Aorta (tissue), 5 donors: ENCODE measurements around the gene RBM4. TPM values are rescaled to one million over a fixed set of nuclear protein-coding genes. Genes with fewer than 3 reads are reported as not detected.

Source experiments
- ATAC-seq: fragments of 200-7000 bp; cut with Tn5 transposase; one replicate; pipeline ENCODE4 v1.9.1; 2022; ENCODE audit warnings: moderate library complexity; ENCODE audit not compliant: low FRiP score
- DNase-seq, 2 donors: peaks; one replicate each; pipeline ENCODE4 v3.0.0-alpha.2; 2020
- H3K27ac ChIP-seq, 2 donors: one replicate each; pipeline ENCODE4 v1.5.1; 2013; ENCODE audit warnings: low read length in 2 of 2, mild to moderate bottlenecking in 2 of 2, moderate library complexity in 2 of 2, control low read depth in 1 of 2, inconsistent platforms in 1 of 2, low read depth in 1 of 2
- H3K27me3 ChIP-seq, 2 donors: one replicate each; pipeline ENCODE4 v1.6.1; 2013; ENCODE audit warnings: control low read depth in 1 of 2, low read length in 1 of 2, mild to moderate bottlenecking in 1 of 2, moderate library complexity in 1 of 2; ENCODE audit not compliant: insufficient read depth in 2 of 2, control insufficient read depth in 1 of 2
- H3K36me3 ChIP-seq, 2 donors: one replicate each; pipeline ENCODE4 v1.6.1; 2013; ENCODE audit warnings: control low read depth in 1 of 2, low read length in 1 of 2, mild to moderate bottlenecking in 1 of 2; ENCODE audit not compliant: insufficient read depth in 2 of 2, control insufficient read depth in 1 of 2
- H3K4me1 ChIP-seq, 2 donors: one replicate each; pipeline ENCODE4 v1.6.1; 2013; ENCODE audit warnings: low read length in 2 of 2, control low read depth in 1 of 2, mild to moderate bottlenecking in 1 of 2, moderate library complexity in 1 of 2; ENCODE audit not compliant: insufficient read depth in 2 of 2, control insufficient read depth in 1 of 2
- H3K4me3 ChIP-seq, 2 donors: one replicate each; pipeline ENCODE4 v1.5.1; 2013; ENCODE audit warnings: low read length in 2 of 2, control low read depth in 1 of 2, mild to moderate bottlenecking in 1 of 2
- H3K9me3 ChIP-seq: one replicate; pipeline ENCODE4 v1.6.1; 2013; ENCODE audit warnings: mild to moderate bottlenecking, low read length; ENCODE audit not compliant: control insufficient read depth
- WGBS, 2 donors: extraction: QIAGEN DNeasy Blood & Tissue Kit; methylation state at CpG; one replicate each; pipeline ENCODE4 v1.1.7; 2013; 5-methylcytosine and 5-hydroxymethylcytosine counted together
- intact Hi-C, 2 donors: fragments of 100-400 bp; cut with DNase I; formaldehyde crosslinking; loops; one replicate each; pipeline versions ENCODE4 v1.14.2 to v1.15.0; 2022
- polyA plus RNA-seq, 2 donors: library from polyadenylated mRNA; stranded (reverse); fragments of 200-250 nt; gene quantifications; one replicate each; pipeline ENCODE4 v1.2.3, GENCODE V29; 2013
- total RNA-seq, 2 donors: library from RNA; stranded (reverse); fragmentation: NEBNext Ultra II Directional; extraction: Animal tissue kit (Norgen Biotek cat#: 25700); gene quantifications; one replicate each; pipeline ENCODE4 v1.2.1, GENCODE V29; 2021
- donor health status: healthy with polysubstance abuse.
- donor health status: Bipolar disorder and iron deficiency.
- donor health status: DM: no; HTN: no; CAD: no.
- donor health status: DM: no; HTN: no; CAD: no.
- donor health status: DM: yes; HTN: yes; CAD: no.

Gene RBM4
- total and polyA plus RNA-seq, 4 donors = 78.6 to 98.1 (median 89.0) TPM

DNA sequence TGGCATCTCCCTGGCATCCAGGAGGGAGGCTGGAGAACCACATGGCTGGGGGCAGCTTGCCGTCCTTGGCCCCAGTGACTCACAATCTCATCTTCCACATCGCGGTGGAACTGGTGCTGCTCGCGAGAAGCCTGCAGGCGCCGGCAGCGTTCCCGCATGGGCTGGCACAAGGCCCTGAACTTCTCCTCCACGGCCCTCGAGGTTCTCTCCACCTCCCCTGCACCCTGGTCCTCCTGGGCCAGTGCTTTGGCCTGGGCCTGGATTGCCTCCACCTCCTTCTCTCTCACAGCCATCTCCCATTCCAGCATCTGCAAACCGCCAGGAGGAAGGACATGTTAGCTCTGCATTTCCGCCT is 55.5 kb downstream of the RBM4 start:
- H3K4me3 ChIP-seq = no peak overlapping the region
- ATAC-seq (no peak), DNase-seq (peak in 1 of 2 donors; percentile 42)
- H3K4me1 ChIP-seq = no peaks in the 10 kb centered on the region
- no peak overlapping the region for H3K27ac ChIP-seq
- H3K36me3 ChIP-seq = no peaks in the 10 kb centered on the region
- H3K27me3 ChIP-seq = no peaks in the 10 kb centered on the region
- no peaks in the 10 kb centered on the region for H3K9me3 ChIP-seq
- WGBS, 2 donors = 83 to 85% methylated on average over 9 to 13 of the region's 13 CpGs
- intact Hi-C loops = loop anchor here (1.0 to 5.0 kb wide), 3 partner anchors 140 to 188 kb away; no protein-coding TSS in a partner anchor

DNA sequence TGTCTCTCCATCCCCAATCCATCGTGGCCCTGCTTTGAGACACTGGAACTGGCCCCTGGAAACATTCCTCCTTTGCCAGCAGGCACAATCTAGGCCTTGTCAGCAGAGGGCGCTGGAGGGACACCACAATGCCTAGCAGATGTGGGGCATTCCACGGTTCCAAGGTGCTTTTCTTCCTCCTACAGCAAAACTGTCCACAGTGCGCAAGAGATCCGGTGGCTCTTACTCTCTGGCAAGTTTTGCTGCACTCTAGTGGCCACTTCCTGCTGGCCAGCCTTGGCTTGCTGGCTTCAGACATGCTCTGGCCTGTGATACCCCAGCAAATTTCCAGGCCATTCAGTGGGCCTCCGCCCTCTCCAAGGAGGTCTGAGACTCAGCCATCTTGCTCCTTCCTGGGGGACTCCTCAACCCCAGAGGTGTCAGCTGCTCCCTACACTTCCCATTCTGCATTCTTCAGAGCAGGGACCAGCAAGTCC is 56.3 kb downstream of the RBM4 start:
- ATAC-seq = peak; percentile 87
- H3K36me3 ChIP-seq = no peaks in the 10 kb centered on the region
- H3K4me1 ChIP-seq = no peaks in the 10 kb centered on the region
- 15 to 16% methylated on average over 6 of the region's 6 CpGs for WGBS, 2 donors
- H3K27me3 ChIP-seq = no peaks in the 10 kb centered on the region
- DNase-seq = peak; percentile 93 to 94
- H3K27ac ChIP-seq = no peak overlapping the region
- intact Hi-C loops = loop anchor here (1.0 to 5.0 kb wide), 3 partner anchors 140 to 188 kb away; no protein-coding TSS in a partner anchor
- no peaks in the 10 kb centered on the region for H3K9me3 ChIP-seq
- H3K4me3 ChIP-seq = no peak overlapping the region

Other genes starting within 250 kb of the RBM4 start
- gene NPAS4, start 217.7 kb upstream of the RBM4 start, total RNA-seq = 1 to 10 TPM in 1 of 2 donors, under 1 TPM in 1; 0.54 to 7.0 TPM
- gene NPAS4, start 217.7 kb upstream of the RBM4 start, polyA plus RNA-seq = 1 to 10 TPM in 1 of 2 donors, not detected in 1; 2.5 TPM
- 10 to 100 TPM; 27.6 to 33.5 TPM for gene MRPL11, start 199.9 kb upstream of the RBM4 start, total RNA-seq
- gene MRPL11, start 199.9 kb upstream of the RBM4 start, polyA plus RNA-seq = 10 to 100 TPM; 40.1 to 54.5 TPM
- 10 to 100 TPM; 11.5 to 15.7 TPM for gene PELI3, start 171.8 kb upstream of the RBM4 start, total RNA-seq
- 10 to 100 TPM; 14.3 to 16.3 TPM for gene PELI3, start 171.8 kb upstream of the RBM4 start, polyA plus RNA-seq
- gene DPP3, start 158.3 kb upstream of the RBM4 start, total RNA-seq = 10 to 100 TPM; 15.5 to 24.8 TPM
- 10 to 100 TPM; 18.8 to 23.8 TPM for gene DPP3, start 158.3 kb upstream of the RBM4 start, polyA plus RNA-seq
- 10 to 100 TPM; 27.2 to 58.1 TPM for gene BBS1, start 128.1 kb upstream of the RBM4 start, total RNA-seq
- 10 to 100 TPM; 18.9 to 34.9 TPM for gene BBS1, start 128.1 kb upstream of the RBM4 start, polyA plus RNA-seq
- 10 to 100 TPM in 1 of 2 donors, 1 to 10 TPM in 1; 9.3 to 14.7 TPM for gene ZDHHC24, start 92.7 kb upstream of the RBM4 start, total RNA-seq
- gene ZDHHC24, start 92.7 kb upstream of the RBM4 start, polyA plus RNA-seq = 1 to 10 TPM; 4.1 to 9.3 TPM
- 1 to 10 TPM in 1 of 2 donors, not detected in 1; 3.0 TPM for gene ACTN3, start 91.8 kb upstream of the RBM4 start, total RNA-seq
- gene ACTN3, start 91.8 kb upstream of the RBM4 start, polyA plus RNA-seq = not detected
- gene CTSF, start 70.1 kb upstream of the RBM4 start, total RNA-seq = 100 to 1,000 TPM in 1 of 2 donors, 10 to 100 TPM in 1; 38.3 to 110 TPM
- gene CTSF, start 70.1 kb upstream of the RBM4 start, polyA plus RNA-seq = 10 to 100 TPM; 52.1 to 98.5 TPM
- gene CCDC87, start 45.6 kb upstream of the RBM4 start, total RNA-seq = under 1 TPM; 0.19 to 0.33 TPM
- under 1 TPM in 1 of 2 donors, not detected in 1; 0.10 TPM for gene CCDC87, start 45.6 kb upstream of the RBM4 start, polyA plus RNA-seq
- 10 to 100 TPM; 25.7 to 48.0 TPM for gene CCS, start 45.5 kb upstream of the RBM4 start, total RNA-seq
- 100 to 1,000 TPM in 1 of 2 donors, 10 to 100 TPM in 1; 29.8 to 287 TPM for gene CCS, start 45.5 kb upstream of the RBM4 start, polyA plus RNA-seq
- 10 to 100 TPM; 66.3 to 66.7 TPM for gene RBM14, start 22.1 kb upstream of the RBM4 start, total RNA-seq
- gene RBM14, start 22.1 kb upstream of the RBM4 start, polyA plus RNA-seq = 10 to 100 TPM; 11.4 to 41.4 TPM
- 10 to 100 TPM in 1 of 2 donors, 1 to 10 TPM in 1; 9.2 to 16.5 TPM for gene RBM4B, start 39.2 kb downstream of the RBM4 start, total RNA-seq
- 10 to 100 TPM in 1 of 2 donors, 1 to 10 TPM in 1; 7.3 to 12.3 TPM for gene RBM4B, start 39.2 kb downstream of the RBM4 start, polyA plus RNA-seq
- 10 to 100 TPM in 1 of 2 donors, 1 to 10 TPM in 1; 1.7 to 16.5 TPM for gene SPTBN2, start 90.5 kb downstream of the RBM4 start, total RNA-seq
- under 1 TPM; under 0.01 to 0.08 TPM for gene SPTBN2, start 90.5 kb downstream of the RBM4 start, polyA plus RNA-seq
- gene RCE1, start 204.7 kb downstream of the RBM4 start, total RNA-seq = 10 to 100 TPM; 11.7 to 14.6 TPM
- gene RCE1, start 204.7 kb downstream of the RBM4 start, polyA plus RNA-seq = 10 to 100 TPM; 14.5 to 23.5 TPM
- 10 to 100 TPM in 1 of 2 donors, 1 to 10 TPM in 1; 7.3 to 12.4 TPM for gene LRFN4, start 218.4 kb downstream of the RBM4 start, total RNA-seq
- gene LRFN4, start 218.4 kb downstream of the RBM4 start, polyA plus RNA-seq = 10 to 100 TPM in 1 of 2 donors, 1 to 10 TPM in 1; 4.4 to 13.8 TPM